ENCODE results near the gene ENTR1.

The ENTR1 gene

GRCh38 chr9:136359774-136360718, 50.4 kb downstream of the ENTR1 start:
- 92 to 93% methylated on average over 34 to 35 of the region's 38 CpGs for whole genome bisulfite sequencing, 2 experiments (ENCODE audit: insufficient coverage in 2 of 2)
- H3K9me3 ChIP-seq (ENCODE audit: control insufficient read depth, low read length) = no peaks in the 10 kb centered on the region
- peaks cover 23% of the 10 kb centered on the region for H3K36me3 ChIP-seq (ENCODE audit: control insufficient read depth, insufficient read depth, low read length)
- H3K27ac ChIP-seq (ENCODE audit: low read depth, low read length, severe bottlenecking) = no peak overlapping the region
- peaks cover 11% of the 10 kb centered on the region for H3K4me1 ChIP-seq (ENCODE audit: control insufficient read depth, insufficient read depth, low read length, poor library complexity, severe bottlenecking)
- no peak overlapping the region for H3K4me3 ChIP-seq (ENCODE audit: extremely low read depth, insufficient read depth, low read length, poor library complexity, severe bottlenecking)

- WGBS, 2 experiments (ENCODE audit: insufficient coverage in 2 of 2) = 83 to 100% methylated on average over 1 to 2 of the region's 2 CpGs
- peaks cover 19% of the 10 kb centered on the region for H3K36me3 ChIP-seq (ENCODE audit: control insufficient read depth, insufficient read depth, low read length)
- H3K4me3 ChIP-seq (ENCODE audit: extremely low read depth, insufficient read depth, low read length, poor library complexity, severe bottlenecking) = no peak overlapping the region
- no peak overlapping the region for H3K27ac ChIP-seq (ENCODE audit: low read depth, low read length, severe bottlenecking)
- no peaks in the 10 kb centered on the region for H3K9me3 ChIP-seq (ENCODE audit: control insufficient read depth, low read length)
- peaks cover 18% of the 10 kb centered on the region for H3K4me1 ChIP-seq (ENCODE audit: control insufficient read depth, insufficient read depth, low read length, poor library complexity, severe bottlenecking)
These were observed 51.5 kb downstream of the ENTR1 start for GRCh38 chr9:136358888-136359287.

GRCh38 chr9:136358016-136358415, 52.4 kb downstream of the ENTR1 start:
- Histone ChIP-seq H3K36me3 (ENCODE audit: control insufficient read depth, insufficient read depth, low read length) (peaks cover 19% of the 10 kb centered on the region), H3K4me3 (ENCODE audit: extremely low read depth, insufficient read depth, low read length, poor library complexity, severe bottlenecking) (no peak overlapping the region), H3K4me1 (ENCODE audit: control insufficient read depth, insufficient read depth, low read length, poor library complexity, severe bottlenecking) (peaks cover 21% of the 10 kb centered on the region), H3K9me3 (ENCODE audit: control insufficient read depth, low read length) (no peaks in the 10 kb centered on the region), H3K27ac (ENCODE audit: low read depth, low read length, severe bottlenecking) (no peak overlapping the region)
- WGBS, 2 experiments (ENCODE audit: insufficient coverage in 2 of 2) = 94 to 96% methylated on average over 21 to 22 of the region's 29 CpGs

GRCh38 chr9:136357202-136357725, 53.1 kb downstream of the ENTR1 start:
- Histone ChIP-seq H3K9me3 (ENCODE audit: control insufficient read depth, low read length) (no peaks in the 10 kb centered on the region), H3K27ac (ENCODE audit: low read depth, low read length, severe bottlenecking) (no peak overlapping the region), H3K4me1 (ENCODE audit: control insufficient read depth, insufficient read depth, low read length, poor library complexity, severe bottlenecking) (peaks cover 21% of the 10 kb centered on the region), H3K36me3 (ENCODE audit: control insufficient read depth, insufficient read depth, low read length) (peaks cover 19% of the 10 kb centered on the region), H3K4me3 (ENCODE audit: extremely low read depth, insufficient read depth, low read length, poor library complexity, severe bottlenecking) (no peak overlapping the region)
- WGBS, 2 experiments (ENCODE audit: insufficient coverage in 2 of 2) = 92 to 96% methylated on average over 16 to 21 of the region's 22 CpGs

- 91 to 94% methylated on average over 46 to 52 of the region's 54 CpGs for whole genome bisulfite sequencing, 2 experiments (ENCODE audit: insufficient coverage in 2 of 2)
These were observed 54.5 kb downstream of the ENTR1 start for GRCh38 chr9:136355616-136356557.

GRCh38 chr9:136354592-136355085, 55.8 kb downstream of the ENTR1 start:
- Histone ChIP-seq H3K4me3 (ENCODE audit: extremely low read depth, insufficient read depth, low read length, poor library complexity, severe bottlenecking) (no peak overlapping the region), H3K27ac (ENCODE audit: low read depth, low read length, severe bottlenecking) (no peak overlapping the region), H3K4me1 (ENCODE audit: control insufficient read depth, insufficient read depth, low read length, poor library complexity, severe bottlenecking) (peaks cover 21% of the 10 kb centered on the region), H3K36me3 (ENCODE audit: control insufficient read depth, insufficient read depth, low read length) (peaks cover 19% of the 10 kb centered on the region), H3K9me3 (ENCODE audit: control insufficient read depth, low read length) (no peaks in the 10 kb centered on the region)
- WGBS, 2 experiments (ENCODE audit: insufficient coverage in 2 of 2) = 90 to 92% methylated on average over 12 to 13 of the region's 17 CpGs

More at GRCh38 chr9:136355616-136356557, 54.5 kb downstream of the ENTR1 start:
- Histone ChIP-seq H3K27ac (ENCODE audit: low read depth, low read length, severe bottlenecking) (peak overlapping the region; percentile 16), H3K36me3 (ENCODE audit: control insufficient read depth, insufficient read depth, low read length) (peaks cover 19% of the 10 kb centered on the region), H3K4me3 (ENCODE audit: extremely low read depth, insufficient read depth, low read length, poor library complexity, severe bottlenecking) (no peak overlapping the region), H3K9me3 (ENCODE audit: control insufficient read depth, low read length) (no peaks in the 10 kb centered on the region), H3K4me1 (ENCODE audit: control insufficient read depth, insufficient read depth, low read length, poor library complexity, severe bottlenecking) (peaks cover 21% of the 10 kb centered on the region)

- Histone ChIP-seq H3K4me1 (ENCODE audit: control insufficient read depth, insufficient read depth, low read length, poor library complexity, severe bottlenecking) (peaks cover 21% of the 10 kb centered on the region), H3K4me3 (ENCODE audit: extremely low read depth, insufficient read depth, low read length, poor library complexity, severe bottlenecking) (no peak overlapping the region), H3K27ac (ENCODE audit: low read depth, low read length, severe bottlenecking) (no peak overlapping the region), H3K36me3 (ENCODE audit: control insufficient read depth, insufficient read depth, low read length) (peaks cover 21% of the 10 kb centered on the region), H3K9me3 (ENCODE audit: control insufficient read depth, low read length) (no peaks in the 10 kb centered on the region)
- 90 to 93% methylated on average over 9 to 11 of the region's 13 CpGs for WGBS, 2 experiments (ENCODE audit: insufficient coverage in 2 of 2)
These were observed 56.5 kb downstream of the ENTR1 start for GRCh38 chr9:136353757-136354488.

- H3K4me3 ChIP-seq (ENCODE audit: extremely low read depth, insufficient read depth, low read length, poor library complexity, severe bottlenecking) = no peak overlapping the region
- no peak overlapping the region for H3K27ac ChIP-seq (ENCODE audit: low read depth, low read length, severe bottlenecking)
- H3K4me1 ChIP-seq (ENCODE audit: control insufficient read depth, insufficient read depth, low read length, poor library complexity, severe bottlenecking) = peaks cover 21% of the 10 kb centered on the region
- H3K36me3 ChIP-seq (ENCODE audit: control insufficient read depth, insufficient read depth, low read length) = peaks cover 18% of the 10 kb centered on the region
- H3K9me3 ChIP-seq (ENCODE audit: control insufficient read depth, low read length) = no peaks in the 10 kb centered on the region
- 96 to 98% methylated on average over 11 of the region's 11 CpGs for WGBS, 2 experiments (ENCODE audit: insufficient coverage in 2 of 2)
These were observed 57.3 kb downstream of the ENTR1 start for GRCh38 chr9:136353088-136353487.

- Histone ChIP-seq H3K9me3 (ENCODE audit: control insufficient read depth, low read length) (no peaks in the 10 kb centered on the region), H3K36me3 (ENCODE audit: control insufficient read depth, insufficient read depth, low read length) (peaks cover 18% of the 10 kb centered on the region), H3K4me1 (ENCODE audit: control insufficient read depth, insufficient read depth, low read length, poor library complexity, severe bottlenecking) (peaks cover 21% of the 10 kb centered on the region), H3K27ac (ENCODE audit: low read depth, low read length, severe bottlenecking) (no peak overlapping the region), H3K4me3 (ENCODE audit: extremely low read depth, insufficient read depth, low read length, poor library complexity, severe bottlenecking) (no peak overlapping the region)
- 83 to 87% methylated on average over 16 of the region's 16 CpGs for WGBS, 2 experiments (ENCODE audit: insufficient coverage in 2 of 2)
These were observed 57.7 kb downstream of the ENTR1 start for GRCh38 chr9:136352682-136353081.

Measured in mesodermal cell (in vitro differentiated cells).